Stomach (tissue), 9 donors: ENCODE measurements around the gene CENPU. TPM values are rescaled to one million over a fixed set of nuclear protein-coding genes. Genes with fewer than 3 reads are reported as not detected.

ENCODE experiments used
- DNase-seq, 2 donors: peaks; one replicate each; pipeline versions ENCODE4 v3.0.0 to v3.0.0-alpha.2; 2013 to 2019
- H3K27ac ChIP-seq, 5 donors: fragments of 200-600 bp in 4 of 5; sonication (generic) in 4 of 5; one replicate each; pipeline ENCODE4 v1.5.1; 2013 to 2019; ENCODE audit warnings: mild to moderate bottlenecking in 1 of 5, moderate library complexity in 1 of 5
- H3K27me3 ChIP-seq, 3 donors: fragments of 200-600 bp; sonication (generic); one replicate each; pipeline ENCODE4 v1.5.1; 2017 to 2019; ENCODE audit warnings: mixed run types in 1 of 3
- H3K36me3 ChIP-seq, 4 donors: fragments of 200-600 bp; sonication (generic); 1 replicate in 3 of 4; 2 replicates in 1 of 4; pipeline ENCODE4 v1.5.1; 2016 to 2019
- H3K4me1 ChIP-seq, 4 donors: fragments of 200-600 bp; sonication (generic); one replicate each; pipeline ENCODE4 v1.5.1; 2016 to 2019
- H3K4me3 ChIP-seq, 4 donors: fragments of 200-600 bp; sonication (generic) in 3 of 4; one replicate each; pipeline ENCODE4 v1.5.1; 2016 to 2019; ENCODE audit warnings: mild to moderate bottlenecking in 1 of 4
- H3K9me3 ChIP-seq, 4 donors: fragments of 200-600 bp; sonication (generic); one replicate each; pipeline ENCODE4 v1.5.1; 2016 to 2019
- CTCF ChIP-seq, 7 experiments: fragments of 450-650 bp in 4 of 7; fragments of 200-600 bp in 3 of 7; sonication (generic) in 3 of 7; IDR thresholded peaks; one replicate each; pipeline ENCODE4 v1.5.1; 2016 to 2019; ENCODE audit warnings: antibody characterized with exemption in 7 of 7, control low read depth in 2 of 7, mild to moderate bottlenecking in 1 of 7
- EP300 ChIP-seq: sonication (generic); formaldehyde crosslinking; IDR thresholded peaks from one replicate; pipeline ENCODE4 v1.6.1; 2017; ENCODE audit warnings: antibody characterized with exemption
- POLR2A ChIP-seq, 4 donors: fragments of 450-650 bp; IDR thresholded peaks; one replicate each; pipeline ENCODE4 v1.6.1; 2016; ENCODE audit warnings: antibody characterized with exemption in 4 of 4, control low read depth in 2 of 4, mild to moderate bottlenecking in 1 of 4, moderate library complexity in 1 of 4
- POLR2AphosphoS5 ChIP-seq, 3 donors: sonication (generic); formaldehyde crosslinking; IDR thresholded peaks; one replicate each; pipeline ENCODE4 v1.6.1; 2016; ENCODE audit warnings: antibody characterized with exemption in 3 of 3
- WGBS, 5 donors: extraction: QIAGEN DNeasy Blood & Tissue Kit in 3 of 5; methylation state at CpG; one replicate each; pipeline versions ENCODE4 v1.1.5 to v1.1.7; 2013 to 2018; 5-methylcytosine and 5-hydroxymethylcytosine counted together
- intact Hi-C: fragments of 100-400 bp; cut with DNase I; formaldehyde crosslinking; loops from one replicate; pipeline ENCODE4 v1.15.1; 2023; ENCODE audit warnings: low total_unique reads
- polyA plus RNA-seq, 3 donors: library from polyadenylated mRNA; stranded (reverse); fragments of 200-250 nt; gene quantifications; one replicate each; pipeline ENCODE4 v1.2.3, GENCODE V29; 2013
- total RNA-seq, 5 donors: library from RNA; depleted of rRNA; stranded (reverse); fragments of >200 nt; gene quantifications; one replicate each; pipeline versions ENCODE4 v1.1.0 to v1.2.3, GENCODE V29; 2014 to 2016
- donor health status: healthy with polysubstance abuse.
- donor health status: Bipolar disorder and iron deficiency.
- donor health status: healthy.

CENPU gene
- total and polyA plus RNA-seq, 8 donors: 4.1 to 17.8 (median 6.7) TPM

GRCh38 chr4:184721254-184721653 lies 12.6 kb downstream of the CENPU start:
- no peak for TF ChIP-seq EP300
- no peak for TF ChIP-seq CTCF (IDR thresholded peaks at IDR 0.05)
- TF ChIP-seq POLR2AphosphoS5 (IDR thresholded peaks at IDR 0.05): no peak
- no peak for TF ChIP-seq POLR2A (IDR thresholded peaks at IDR 0.05)
- no peaks in the 10 kb centered on the region for H3K36me3 ChIP-seq
- intact Hi-C loops: no loop called here
- no peak for DNase-seq
- no peak overlapping the region for H3K4me3 ChIP-seq
- H3K27ac ChIP-seq: no peak overlapping the region
- H3K4me1 ChIP-seq: no peaks in the 10 kb centered on the region
- peaks cover 0 to 3% (median 0%) of the 10 kb centered on the region in 4 donors for H3K9me3 ChIP-seq
- no peaks in the 10 kb centered on the region for H3K27me3 ChIP-seq

DNA sequence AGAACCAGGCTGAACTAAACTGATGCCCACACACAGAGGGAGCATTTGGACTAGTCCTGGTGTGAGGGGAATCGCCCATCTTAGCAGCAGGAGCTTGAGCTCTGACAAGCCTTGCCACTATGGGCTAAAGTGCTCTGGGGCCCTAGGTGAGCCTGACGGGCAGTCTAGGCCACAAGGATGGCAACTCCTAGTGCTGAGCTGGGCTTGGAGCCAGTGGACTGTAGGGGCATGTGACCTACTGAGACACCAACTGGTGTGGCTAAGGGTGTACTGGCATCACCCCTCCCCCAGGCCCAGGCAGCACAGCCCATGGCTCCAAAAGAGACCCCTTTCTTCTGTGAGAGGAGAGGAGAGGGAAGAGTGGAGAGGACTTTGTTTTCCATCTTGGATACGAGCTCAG lies 14.5 kb downstream of the CENPU start:
- H3K36me3 ChIP-seq: no peaks in the 10 kb centered on the region
- H3K4me3 ChIP-seq: no peak overlapping the region
- H3K9me3 ChIP-seq: peaks cover 0 to 3% (median 0%) of the 10 kb centered on the region in 4 donors
- no peaks in the 10 kb centered on the region for H3K27me3 ChIP-seq
- intact Hi-C loops: no loop called here
- H3K4me1 ChIP-seq: no peaks in the 10 kb centered on the region
- no peak overlapping the region for H3K27ac ChIP-seq
- no peak for TF ChIP-seq EP300
- no peak for TF ChIP-seq CTCF (IDR thresholded peaks at IDR 0.05)
- no peak for TF ChIP-seq POLR2AphosphoS5 (IDR thresholded peaks at IDR 0.05)
- TF ChIP-seq POLR2A (IDR thresholded peaks at IDR 0.05): no peak
- 84 to 97% (median 91%) methylated on average over 3 of the region's 3 CpGs for WGBS, 5 donors
- no peak for DNase-seq

- no peaks in the 10 kb centered on the region for H3K9me3 ChIP-seq
- 58 to 86% (median 77%) methylated on average over 3 to 4 of the region's 4 CpGs for WGBS, 5 donors
- H3K4me3 ChIP-seq: no peak overlapping the region
- intact Hi-C loops: no loop called here
- no peak overlapping the region for H3K27ac ChIP-seq
- H3K27me3 ChIP-seq: no peaks in the 10 kb centered on the region
- H3K4me1 ChIP-seq: no peaks in the 10 kb centered on the region
- H3K36me3 ChIP-seq: no peaks in the 10 kb centered on the region
- DNase-seq: no peak
- TF ChIP-seq POLR2AphosphoS5 (IDR thresholded peaks at IDR 0.05): no peak
- no peak for TF ChIP-seq EP300
- TF ChIP-seq CTCF (IDR thresholded peaks at IDR 0.05): no peak
- TF ChIP-seq POLR2A (IDR thresholded peaks at IDR 0.05): no peak
Measured at GRCh38 chr4:184715526-184715925, 18.4 kb downstream of the CENPU start.

GRCh38 chr4:184713887-184714286 lies 20.0 kb downstream of the CENPU start:
- DNase-seq: no peak
- H3K27ac ChIP-seq: no peak overlapping the region
- H3K9me3 ChIP-seq: no peaks in the 10 kb centered on the region
- no peak overlapping the region for H3K4me3 ChIP-seq
- peaks cover 0 to 3% (median 0%) of the 10 kb centered on the region in 4 donors for H3K36me3 ChIP-seq
- intact Hi-C loops: no loop called here
- no peak for TF ChIP-seq POLR2AphosphoS5 (IDR thresholded peaks at IDR 0.05)
- no peak for TF ChIP-seq CTCF (IDR thresholded peaks at IDR 0.05)
- TF ChIP-seq POLR2A (IDR thresholded peaks at IDR 0.05): no peak
- no peak for TF ChIP-seq EP300
- WGBS, 5 donors: 50 to 98% (median 90%) methylated on average over 2 of the region's 2 CpGs
- H3K4me1 ChIP-seq: no peaks in the 10 kb centered on the region
- H3K27me3 ChIP-seq: no peaks in the 10 kb centered on the region
